Hematopoietic multipotent progenitor cell treated with erythropoietin and hydrocortisone succinate and interleukin-3 and kit ligand, for 4 days (in vitro differentiated cells): ENCODE results near the gene PPP1CA.

Source experiments
- DNase-seq: peaks from one replicate; pipeline ENCODE4 v3.0.0-alpha.2; 2015

Gene PPP1CA

DNA sequence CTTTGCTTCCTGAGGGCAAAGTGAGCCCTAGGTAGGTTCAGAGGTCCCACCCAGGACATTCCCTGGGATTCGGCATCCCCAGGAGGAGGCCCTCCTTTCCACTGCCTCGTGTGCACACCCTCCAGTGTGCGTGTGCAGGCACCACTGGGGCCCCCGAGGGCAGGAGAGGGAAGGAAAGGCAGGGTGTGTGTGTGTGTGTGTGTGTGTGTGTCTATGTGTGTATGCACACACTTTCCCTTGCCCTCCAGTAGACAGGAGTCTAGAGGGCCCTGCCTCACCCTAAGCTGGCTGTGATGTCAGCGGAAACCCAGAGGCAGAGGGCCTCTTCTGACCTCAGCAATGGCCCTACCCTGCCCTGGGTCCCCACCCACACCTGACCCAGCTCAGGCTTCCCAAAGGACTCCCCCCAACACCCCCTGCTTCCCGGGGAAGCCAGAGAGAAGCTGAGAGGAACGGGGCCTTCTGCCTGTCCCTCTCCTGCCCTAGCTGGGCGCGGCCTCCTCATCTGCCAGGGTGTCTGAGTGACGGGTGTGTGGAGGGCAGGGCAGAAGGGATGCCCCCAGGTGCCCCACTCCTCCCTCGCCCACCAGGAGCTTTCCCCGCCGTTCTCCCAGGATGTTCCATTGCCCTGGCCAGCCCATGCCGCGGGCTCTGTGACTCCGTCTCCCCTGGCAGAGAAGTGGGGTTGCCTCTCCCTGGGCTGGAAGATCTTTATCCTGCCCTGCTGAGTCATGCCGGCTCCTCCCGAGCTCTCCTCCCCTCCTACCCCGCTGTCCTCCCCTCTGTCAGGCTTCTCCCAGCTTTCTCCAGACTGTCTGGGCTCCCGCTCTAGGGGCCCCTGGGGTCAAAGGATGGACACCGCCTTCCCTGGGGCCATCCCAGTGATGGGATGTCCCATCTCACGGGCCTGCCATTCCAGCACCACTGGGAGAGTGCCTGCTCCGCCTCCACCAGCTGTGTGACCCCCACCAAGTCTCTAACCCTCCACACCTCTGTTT lies 22.3 kb downstream of the PPP1CA start:
- DNase-seq, result peak; percentile 45

DNA sequence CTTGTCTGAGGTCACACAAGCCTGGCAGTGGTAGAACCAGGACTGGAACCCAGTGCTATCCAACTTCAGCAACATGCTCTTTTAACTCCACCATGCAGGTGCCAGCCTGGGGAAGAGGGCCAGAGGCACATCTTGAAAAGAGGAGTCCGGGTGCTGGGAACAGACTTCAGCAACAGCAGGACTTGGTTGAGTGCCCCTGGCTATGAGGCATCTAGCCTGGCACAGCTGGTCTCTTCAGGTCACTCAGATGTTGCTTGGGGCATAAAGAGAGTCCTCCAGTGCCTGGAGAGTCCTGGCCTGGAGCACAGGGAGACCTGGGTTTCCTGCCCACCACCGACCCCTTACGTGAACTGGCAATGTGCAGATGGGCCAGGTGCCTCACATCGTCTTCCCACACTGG lies 23.1 kb downstream of the PPP1CA start:
- no peak for DNase-seq

DNA sequence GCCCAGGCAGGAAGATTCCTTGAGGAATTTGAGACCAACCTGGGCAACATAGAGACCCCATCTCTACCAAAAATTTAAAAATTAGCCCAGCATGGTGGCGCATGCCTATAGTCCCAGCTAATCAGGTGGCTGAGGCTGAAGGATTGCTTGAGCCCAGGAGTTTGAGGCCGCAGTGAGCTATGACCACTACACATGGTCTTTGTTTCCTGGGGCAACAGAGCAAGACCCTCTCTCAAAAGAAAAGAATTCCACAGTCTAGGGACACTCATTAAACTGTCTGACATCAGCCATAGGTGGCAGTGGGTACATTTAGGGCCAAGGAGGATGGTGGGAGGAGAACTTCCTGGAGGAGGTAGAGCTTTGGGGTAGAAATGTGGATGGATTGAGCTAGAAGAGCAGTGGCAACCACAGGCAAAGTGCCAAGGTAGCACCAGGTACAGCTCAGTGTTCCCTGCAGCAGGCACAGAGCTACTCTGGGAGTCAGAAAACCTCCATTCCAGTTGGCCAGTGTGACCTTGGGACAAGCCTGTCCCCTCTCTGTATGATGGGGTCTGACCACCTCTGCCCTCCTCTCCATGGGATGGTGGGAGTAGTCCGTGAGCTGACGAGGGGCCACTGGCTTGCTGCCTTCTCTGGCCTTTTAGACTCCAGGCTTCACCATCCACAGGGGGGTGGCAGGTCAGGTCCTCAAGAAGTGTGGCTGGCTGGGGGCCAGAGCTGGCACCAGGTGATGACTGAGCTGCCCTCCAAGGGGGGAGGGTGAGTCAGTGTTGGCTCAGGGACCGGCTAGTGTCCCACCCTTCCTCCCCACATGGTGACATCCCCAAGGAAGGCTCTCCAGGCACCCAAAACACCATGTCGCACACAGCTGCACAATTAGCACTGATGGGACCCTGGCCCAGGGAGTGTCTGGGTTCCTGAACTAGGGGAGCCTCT lies 24.5 kb downstream of the PPP1CA start:
- no peak for DNase-seq

- DNase-seq, result no peak
Observed at GRCh38 chr11:67376063-67376820, 25.4 kb downstream of the PPP1CA start.

GRCh38 chr11:67375320-67376055 lies 26.2 kb downstream of the PPP1CA start:
- no peak for DNase-seq

DNA sequence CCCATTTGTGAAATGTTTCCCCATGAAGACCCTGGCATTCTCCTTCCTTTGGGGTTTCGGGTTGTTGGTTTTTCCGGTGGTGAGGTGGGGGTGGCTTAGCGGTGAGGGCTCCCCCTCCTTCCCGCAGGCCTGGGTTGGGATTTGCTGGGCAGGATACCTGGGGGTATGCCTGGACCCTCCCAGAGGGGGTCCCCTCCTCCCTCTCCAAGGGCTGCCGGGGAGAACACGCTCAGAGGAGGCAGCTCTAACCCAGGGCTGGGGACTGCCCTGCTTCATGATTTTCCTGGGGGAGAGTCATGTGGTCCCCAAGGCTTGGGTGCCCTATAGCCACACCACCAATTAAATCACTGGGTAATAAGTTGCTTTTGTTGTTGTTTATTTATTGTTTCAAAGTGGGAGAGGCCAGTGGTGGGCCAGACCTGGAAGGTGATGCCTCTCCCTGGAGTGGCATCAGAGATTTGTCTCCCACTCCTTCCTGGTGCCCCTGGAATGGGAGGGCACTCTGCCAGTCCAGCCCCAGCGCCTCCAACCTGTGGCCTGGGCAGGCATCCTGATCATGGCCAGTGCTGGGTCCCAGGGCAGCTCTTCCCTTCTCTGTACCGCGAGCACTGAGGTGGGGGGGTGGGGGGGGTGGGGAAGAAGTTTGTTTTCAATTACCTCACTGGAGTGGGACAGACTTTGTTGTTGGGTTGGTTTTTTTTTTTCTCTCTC lies 26.9 kb downstream of the PPP1CA start:
- DNase-seq, result no peak

DNA sequence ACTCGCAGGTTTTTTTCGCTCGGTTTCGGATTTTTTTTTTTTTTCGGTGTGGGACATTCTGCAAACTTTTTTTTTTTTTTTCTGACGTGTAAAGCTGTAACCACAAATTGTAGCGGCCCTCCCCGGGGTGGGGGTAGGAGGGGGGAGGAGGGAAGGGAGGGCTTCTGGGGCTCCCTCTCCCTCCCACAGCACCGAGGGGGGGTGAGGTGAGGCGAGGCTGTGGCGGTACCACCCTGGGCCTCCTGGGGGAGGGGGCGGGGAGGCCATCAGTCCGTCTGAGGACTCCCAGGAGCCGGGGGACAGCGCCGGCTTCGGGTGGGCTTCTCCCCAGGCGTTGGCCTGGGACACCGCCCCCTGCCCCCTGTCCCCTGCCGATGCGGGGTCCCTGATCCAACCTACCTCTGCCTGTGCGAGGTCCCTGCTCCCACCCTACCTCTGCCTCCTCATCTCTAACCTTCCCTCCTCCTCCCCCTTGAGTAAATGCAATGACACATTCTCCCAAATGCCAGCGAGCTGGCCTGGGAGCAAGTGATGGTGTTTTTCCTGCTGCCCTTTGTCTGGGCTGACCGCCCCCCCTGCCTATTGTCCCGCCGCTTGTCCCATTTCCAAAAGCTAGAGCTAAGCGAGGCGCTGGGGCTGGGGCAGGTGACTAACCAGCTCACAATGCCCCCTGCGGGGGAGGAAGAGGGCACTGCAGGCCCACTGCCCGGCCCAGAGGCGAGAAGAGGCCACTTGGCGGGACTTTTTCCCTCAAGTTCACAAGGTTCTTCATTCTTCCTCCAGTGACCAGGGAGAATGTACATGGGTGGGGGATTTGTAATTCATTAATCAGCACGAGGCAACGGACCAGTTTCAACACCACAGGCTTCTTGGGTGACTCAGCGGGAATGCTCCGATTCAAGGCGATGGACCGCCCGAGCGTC lies 27.7 kb downstream of the PPP1CA start:
- DNase-seq, result peak; percentile 81

- peak; percentile 74 for DNase-seq
Observed at GRCh38 chr11:67372993-67373647, 28.5 kb downstream of the PPP1CA start, which contains the start of gene CLCF1. Gene CLCF1, minus strand, starts transcription at chr11:67373598. Its CDS starts 59 bp downstream, at chr11:67373539.

DNA sequence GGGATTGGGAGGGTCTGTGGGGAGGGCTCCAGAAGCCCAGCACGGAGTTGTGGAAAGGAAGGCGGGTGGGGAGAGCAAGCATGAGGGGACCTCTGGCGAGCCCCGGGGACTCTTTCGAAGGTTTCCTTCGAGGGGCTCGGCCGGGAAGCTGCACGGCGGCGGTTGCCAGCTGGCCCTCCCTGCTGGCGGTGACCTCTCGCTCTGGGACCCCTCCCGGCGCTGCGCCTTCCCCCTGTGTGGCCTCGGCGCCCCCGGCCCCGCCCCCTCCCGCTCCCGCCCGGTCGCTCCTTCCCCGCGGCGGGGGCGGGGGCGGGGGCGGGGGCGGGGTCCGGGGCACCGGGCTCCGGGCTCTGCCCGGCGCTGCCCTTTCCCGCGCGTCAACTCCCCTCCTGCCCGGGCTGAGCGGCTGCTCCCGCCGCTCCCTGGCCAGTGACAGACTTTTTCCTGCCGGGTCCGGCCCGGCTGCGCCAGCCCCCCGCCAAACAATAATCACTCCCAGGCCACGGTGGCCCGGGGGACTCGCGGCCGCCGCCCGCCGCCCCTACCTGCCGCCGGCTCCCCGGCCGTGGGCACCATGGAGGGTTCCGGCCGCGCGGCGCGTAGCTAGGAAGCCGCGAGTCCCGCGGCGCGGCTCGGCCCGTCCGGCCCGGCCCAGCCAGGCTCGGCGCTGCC lies 29.2 kb downstream of the PPP1CA start:
- DNase-seq, result no peak

- DNase-seq, result no peak
Observed at GRCh38 chr11:67371911-67372320, 29.7 kb downstream of the PPP1CA start.

GRCh38 chr11:67371189-67371910 lies 30.3 kb downstream of the PPP1CA start:
- DNase-seq, result peak; percentile 80

- no peak for DNase-seq
Observed at GRCh38 chr11:67370351-67371076, 31.1 kb downstream of the PPP1CA start.

DNA sequence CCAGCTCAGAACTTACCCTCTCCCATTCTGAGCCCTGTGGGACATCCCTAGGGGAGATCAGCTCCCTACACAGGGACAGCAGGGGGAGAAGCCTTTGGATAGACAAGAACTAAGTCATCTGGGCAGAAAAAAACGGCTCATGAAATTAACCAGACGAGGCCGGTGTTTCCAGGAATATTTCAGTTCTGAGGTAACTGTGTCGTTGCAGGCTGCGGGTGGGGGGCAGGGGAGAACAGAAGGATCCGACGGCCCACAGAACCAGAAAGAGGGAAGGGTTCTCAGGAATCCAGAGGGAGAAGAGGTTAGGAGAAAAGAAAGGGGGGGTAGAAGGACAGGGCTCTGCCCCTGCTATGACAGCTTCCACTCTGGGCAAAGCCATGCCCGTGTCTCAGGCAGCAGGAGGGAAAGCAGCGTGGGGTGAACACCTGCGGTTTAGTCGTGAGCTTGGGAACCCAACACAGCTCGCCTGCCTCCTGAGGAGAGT lies 31.8 kb downstream of the PPP1CA start:
- DNase-seq, result no peak

GRCh38 chr11:67369275-67369674 lies 32.4 kb downstream of the PPP1CA start:
- DNase-seq, result no peak

DNA sequence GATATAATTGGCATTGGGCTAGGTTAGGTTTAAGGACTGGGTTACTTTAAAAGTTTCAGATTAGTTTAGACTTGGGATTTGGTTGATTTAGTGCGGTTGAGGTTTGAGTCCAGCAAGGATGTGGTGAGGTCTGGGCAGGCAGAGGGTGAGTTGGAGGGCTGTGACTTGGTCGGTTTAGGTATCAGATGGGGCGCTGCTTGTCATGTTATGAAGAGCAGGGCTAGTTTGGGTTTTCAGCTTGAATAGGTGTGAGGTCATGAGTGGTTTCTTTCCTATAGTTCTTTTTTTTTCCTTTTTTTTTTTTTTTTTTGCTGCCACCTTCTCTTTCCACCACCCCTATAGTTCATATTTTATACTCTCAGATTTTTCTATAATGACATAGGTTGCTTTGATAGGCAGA lies 33.0 kb downstream of the PPP1CA start:
- DNase-seq, result peak; percentile 62

- DNase-seq, result no peak
Observed at GRCh38 chr11:67367761-67368227, 33.9 kb downstream of the PPP1CA start.
